ENCODE measurements around the gene FRMD3. TPM values are rescaled to one million over a fixed set of nuclear protein-coding genes. Genes with fewer than 3 reads are reported as not detected.

FRMD3 gene
- total and polyA plus RNA-seq, 8 donors: 0.87 to 2.6 (median 1.5) TPM

DNA sequence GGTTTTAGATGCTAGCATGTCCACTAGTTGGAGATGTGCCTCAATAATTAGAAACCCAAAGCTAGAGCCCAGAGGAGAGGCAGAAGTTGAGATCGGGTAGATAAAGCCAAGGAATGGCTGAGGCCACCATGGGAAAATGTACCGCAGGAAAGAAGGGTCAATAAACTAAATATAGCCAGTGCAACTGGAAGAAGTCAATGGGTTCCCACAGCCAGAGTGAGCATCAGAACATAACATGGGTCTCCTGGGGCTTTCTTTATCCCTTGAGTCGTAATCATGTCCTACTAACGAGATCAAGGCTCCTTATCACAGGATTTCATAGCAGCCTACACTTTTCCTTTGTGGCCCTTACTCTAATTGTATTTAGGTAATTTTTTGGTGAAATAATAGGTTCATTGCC is 61.7 kb downstream of the FRMD3 start:
- Histone ChIP-seq H3K4me3 (no peak overlapping the region), H3K27me3 (no peaks in the 10 kb centered on the region), H3K36me3 (no peaks in the 10 kb centered on the region), H3K9me3 (no peaks in the 10 kb centered on the region), H3K4me1 (no peaks in the 10 kb centered on the region), H3K27ac (no peak overlapping the region)
- TF ChIP-seq, protein P1, sequence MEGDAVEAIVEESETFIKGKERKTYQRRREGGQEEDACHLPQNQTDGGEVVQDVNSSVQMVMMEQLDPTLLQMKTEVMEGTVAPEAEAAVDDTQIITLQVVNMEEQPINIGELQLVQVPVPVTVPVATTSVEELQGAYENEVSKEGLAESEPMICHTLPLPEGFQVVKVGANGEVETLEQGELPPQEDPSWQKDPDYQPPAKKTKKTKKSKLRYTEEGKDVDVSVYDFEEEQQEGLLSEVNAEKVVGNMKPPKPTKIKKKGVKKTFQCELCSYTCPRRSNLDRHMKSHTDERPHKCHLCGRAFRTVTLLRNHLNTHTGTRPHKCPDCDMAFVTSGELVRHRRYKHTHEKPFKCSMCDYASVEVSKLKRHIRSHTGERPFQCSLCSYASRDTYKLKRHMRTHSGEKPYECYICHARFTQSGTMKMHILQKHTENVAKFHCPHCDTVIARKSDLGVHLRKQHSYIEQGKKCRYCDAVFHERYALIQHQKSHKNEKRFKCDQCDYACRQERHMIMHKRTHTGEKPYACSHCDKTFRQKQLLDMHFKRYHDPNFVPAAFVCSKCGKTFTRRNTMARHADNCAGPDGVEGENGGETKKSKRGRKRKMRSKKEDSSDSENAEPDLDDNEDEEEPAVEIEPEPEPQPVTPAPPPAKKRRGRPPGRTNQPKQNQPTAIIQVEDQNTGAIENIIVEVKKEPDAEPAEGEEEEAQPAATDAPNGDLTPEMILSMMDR (IDR thresholded peaks at IDR 0.05): no peak
- DNase-seq: no peak
- no peak for ATAC-seq
- 82 to 83% methylated on average over 4 of the region's 4 CpGs for WGBS, 2 donors
- no peak for FAIRE-seq
- intact Hi-C loops (cut with DNase I): no loop called here

DNA sequence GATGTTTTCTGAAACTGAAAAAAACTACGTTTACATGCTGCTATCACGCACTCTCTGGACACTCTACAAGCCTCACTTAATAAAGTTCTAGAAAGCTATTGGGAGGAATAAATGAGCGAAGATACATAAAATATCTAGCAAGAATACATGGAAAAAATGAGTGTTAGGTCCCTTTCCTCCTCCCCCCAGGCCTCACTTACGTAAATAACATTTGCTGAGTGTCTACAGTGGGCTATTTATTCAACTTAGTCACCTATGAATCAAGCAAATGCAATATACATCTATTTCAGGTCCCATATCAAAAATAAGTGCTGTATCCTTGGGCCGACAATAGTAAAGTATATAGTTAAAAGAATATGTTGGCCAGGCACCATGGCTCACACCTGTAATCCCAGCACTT is 62.5 kb downstream of the FRMD3 start:
- intact Hi-C loops (cut with DNase I): no loop called here

DNA sequence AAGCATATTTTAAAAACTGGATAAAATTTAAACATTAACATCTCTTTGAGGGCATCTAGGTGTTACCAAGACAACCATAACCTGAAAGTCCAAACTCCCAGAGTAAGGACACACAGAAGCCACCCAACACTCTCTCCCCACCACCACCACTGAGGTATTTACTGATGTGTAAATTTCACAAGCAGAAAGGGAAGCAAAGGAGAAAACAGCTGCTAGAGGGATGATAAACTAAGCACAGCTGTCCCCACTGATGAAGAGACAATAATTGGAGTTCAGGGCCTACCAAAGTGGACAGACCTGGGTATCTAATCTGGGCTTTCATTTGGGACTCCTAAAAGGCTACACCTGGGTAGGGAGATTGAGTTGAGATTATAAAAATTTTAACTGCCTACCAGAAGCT is 63.6 kb downstream of the FRMD3 start:
- Histone ChIP-seq H3K36me3 (no peaks in the 10 kb centered on the region), H3K27me3 (no peaks in the 10 kb centered on the region), H3K4me3 (no peak overlapping the region), H3K27ac (no peak overlapping the region), H3K4me1 (no peaks in the 10 kb centered on the region), H3K9me3 (no peaks in the 10 kb centered on the region)
- TF ChIP-seq, protein P1 (IDR thresholded peaks at IDR 0.05): no peak
- intact Hi-C loops (cut with DNase I): no loop called here
- DNase-seq (no peak), FAIRE-seq (no peak), ATAC-seq (no peak)

More for the DNA sequence above, 62.5 kb downstream of the FRMD3 start:
- WGBS, 2 donors: 95 to 97% methylated on average over 5 of the region's 5 CpGs
- ATAC-seq (no peak), DNase-seq (no peak), FAIRE-seq (no peak)
- TF ChIP-seq, protein P1 (IDR thresholded peaks at IDR 0.05): no peak
- H3K27me3 ChIP-seq: no peaks in the 10 kb centered on the region
- H3K27ac ChIP-seq: no peak overlapping the region
- H3K4me3 ChIP-seq: no peak overlapping the region
- H3K4me1 ChIP-seq: no peaks in the 10 kb centered on the region
- H3K36me3 ChIP-seq: no peaks in the 10 kb centered on the region
- no peaks in the 10 kb centered on the region for H3K9me3 ChIP-seq

DNA sequence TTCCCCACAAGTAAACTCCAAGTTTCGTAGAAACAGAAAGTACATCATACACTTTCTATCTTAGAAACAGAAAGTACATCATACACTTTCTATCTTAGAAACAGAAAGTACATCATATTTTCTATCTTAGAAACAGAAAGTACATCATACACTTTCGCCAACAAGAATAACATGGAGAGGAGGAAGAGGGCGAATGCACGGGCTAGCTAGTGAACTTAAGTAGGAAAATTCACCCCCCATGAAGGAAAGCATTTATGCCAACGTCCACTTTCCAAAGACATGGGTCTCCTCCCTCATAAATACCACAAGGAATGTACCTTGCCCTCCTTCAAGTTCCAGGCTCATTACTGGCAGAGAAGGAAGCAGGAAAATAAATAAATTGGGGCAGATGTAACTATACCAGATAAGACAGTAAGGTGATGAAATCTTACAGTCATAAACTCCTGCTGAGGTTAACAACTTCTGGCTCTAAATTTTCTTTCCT is 64.7 kb downstream of the FRMD3 start:
- ATAC-seq: peak in 2 of 4 donors; percentile 50 to 56
- H3K27ac ChIP-seq: no peak overlapping the region
- no peak for DNase-seq
- H3K4me1 ChIP-seq: no peaks in the 10 kb centered on the region
- WGBS, 2 donors: 70 to 80% methylated on average over 5 of the region's 5 CpGs
- no peak for FAIRE-seq
- TF ChIP-seq, protein P1 (IDR thresholded peaks at IDR 0.05): no peak
- no peaks in the 10 kb centered on the region for H3K9me3 ChIP-seq
- no peaks in the 10 kb centered on the region for H3K36me3 ChIP-seq
- no peak overlapping the region for H3K4me3 ChIP-seq
- intact Hi-C loops (cut with DNase I): no loop called here
- H3K27me3 ChIP-seq: no peaks in the 10 kb centered on the region

DNA sequence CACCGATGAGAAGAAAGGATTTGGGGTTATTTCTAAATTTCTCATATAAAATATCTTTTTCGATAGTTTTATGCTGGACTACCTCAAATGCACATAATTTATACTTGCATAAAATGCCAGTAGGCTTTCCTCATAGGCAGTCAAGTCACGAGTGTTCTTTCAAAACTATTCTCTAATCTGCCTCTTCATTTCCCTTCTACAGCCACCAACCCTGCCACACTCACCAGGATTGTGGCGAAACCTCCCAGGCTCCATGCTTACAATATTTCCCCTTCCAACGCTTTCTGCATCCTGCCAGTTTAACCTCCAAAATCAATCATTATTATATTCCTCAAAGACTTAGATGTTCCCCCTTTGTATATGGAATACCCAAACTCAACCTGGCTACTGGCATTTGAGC is 65.4 kb downstream of the FRMD3 start:
- FAIRE-seq (no peak), ATAC-seq (peak in 2 of 4 donors; percentile 49 to 56), DNase-seq (no peak)
- H3K4me1 ChIP-seq: no peaks in the 10 kb centered on the region
- H3K36me3 ChIP-seq: no peaks in the 10 kb centered on the region
- no peaks in the 10 kb centered on the region for H3K27me3 ChIP-seq
- no peaks in the 10 kb centered on the region for H3K9me3 ChIP-seq
- no peak overlapping the region for H3K27ac ChIP-seq
- WGBS, 2 donors: 85 to 90% methylated on average over 5 of the region's 5 CpGs
- intact Hi-C loops (cut with DNase I): no loop called here
- TF ChIP-seq, protein P1 (IDR thresholded peaks at IDR 0.05): no peak
- no peak overlapping the region for H3K4me3 ChIP-seq
